GM18867 (cell line): ENCODE results near the gene ZNF770.

ENCODE experiments used
- ATAC-seq: cut with Tn5 transposase; IDR thresholded peaks from one replicate; pipeline ENCODE4 v1.9.1; 2021; ENCODE audit warnings: mild to moderate bottlenecking, moderate library complexity; ENCODE audit not compliant: unreplicated experiment

ZNF770 gene

GRCh38 chr15:34988027-34988902 lies at the start of gene ZNF770:
Gene ZNF770, minus strand, starts transcription at chr15:34988287. Its CDS starts 4,853 bp downstream, at chr15:34983434.
- ATAC-seq, result peak; percentile 75

DNA sequence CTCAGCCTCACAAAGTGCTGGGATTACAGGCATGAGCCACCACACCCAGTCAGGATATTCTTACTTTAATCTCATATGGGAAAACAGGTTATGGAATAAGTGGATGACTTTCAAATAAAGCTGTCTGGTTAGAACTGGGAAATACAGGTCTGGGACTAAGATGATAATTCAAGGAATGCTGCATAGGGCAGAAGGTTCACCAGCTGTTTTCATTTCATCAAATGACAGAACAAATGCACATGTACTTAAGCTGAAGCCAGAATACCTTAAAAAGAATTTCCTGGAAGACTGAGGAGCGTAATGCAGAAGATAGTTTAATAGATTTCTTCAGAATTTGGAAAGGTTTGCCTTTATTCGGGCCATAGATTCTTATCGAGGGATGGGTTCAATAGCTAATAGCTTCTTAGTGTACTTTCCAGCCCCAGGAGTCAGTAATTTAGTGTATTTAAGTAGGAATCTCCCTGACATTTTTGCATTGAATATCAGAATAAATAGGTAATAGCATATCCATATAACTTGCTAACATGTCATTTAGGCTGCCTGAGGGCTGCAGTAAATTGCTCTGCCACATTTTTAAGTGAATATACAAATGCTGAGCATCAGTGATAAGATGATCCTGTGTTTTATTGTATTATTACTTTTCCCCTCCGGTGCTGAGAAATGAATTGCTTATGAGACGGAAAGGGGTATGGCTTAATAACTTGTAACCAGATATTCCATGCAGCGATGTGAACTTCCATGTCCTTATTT lies 40.3 kb upstream of the ZNF770 start:
- ATAC-seq, result no peak

DNA sequence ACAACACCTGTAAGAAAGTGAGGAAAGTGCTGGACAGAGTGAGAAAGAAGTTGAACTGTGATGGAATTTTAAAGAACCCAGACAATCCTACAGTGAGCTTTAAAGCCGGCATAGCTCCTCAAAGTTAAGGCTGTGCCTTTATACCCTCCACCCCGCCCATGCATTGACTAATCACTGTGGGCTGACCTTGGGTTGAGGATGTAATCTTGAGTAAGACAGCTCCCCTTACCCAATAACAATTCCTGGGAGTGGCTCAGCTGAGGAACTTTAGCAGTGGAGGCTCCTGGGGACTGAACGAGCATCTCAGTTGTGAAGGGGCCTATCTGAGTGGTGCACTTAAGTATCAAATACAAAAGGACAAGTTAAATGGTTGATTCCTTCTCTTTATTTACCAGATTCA lies 35.7 kb upstream of the ZNF770 start:
- no peak for ATAC-seq

DNA sequence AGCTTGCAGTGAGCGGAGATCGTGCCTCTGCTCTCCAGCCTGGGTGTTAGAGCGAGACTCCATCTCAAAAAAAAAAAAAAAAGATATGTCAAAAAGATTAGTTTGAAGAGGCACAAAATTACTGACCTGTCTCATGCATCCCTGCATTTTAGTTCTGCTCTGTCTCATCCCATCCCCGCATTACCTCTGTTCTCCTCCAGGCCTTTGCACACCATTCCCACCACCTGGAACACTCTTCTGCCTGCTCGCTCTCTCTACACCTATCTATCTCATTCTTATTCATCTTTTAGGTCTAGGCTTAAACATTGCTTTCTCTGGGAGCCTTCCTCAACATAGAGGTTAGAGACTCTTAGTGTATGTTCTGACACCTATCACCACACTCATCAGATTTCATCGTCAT lies 32.9 kb upstream of the ZNF770 start:
- no peak for ATAC-seq

DNA sequence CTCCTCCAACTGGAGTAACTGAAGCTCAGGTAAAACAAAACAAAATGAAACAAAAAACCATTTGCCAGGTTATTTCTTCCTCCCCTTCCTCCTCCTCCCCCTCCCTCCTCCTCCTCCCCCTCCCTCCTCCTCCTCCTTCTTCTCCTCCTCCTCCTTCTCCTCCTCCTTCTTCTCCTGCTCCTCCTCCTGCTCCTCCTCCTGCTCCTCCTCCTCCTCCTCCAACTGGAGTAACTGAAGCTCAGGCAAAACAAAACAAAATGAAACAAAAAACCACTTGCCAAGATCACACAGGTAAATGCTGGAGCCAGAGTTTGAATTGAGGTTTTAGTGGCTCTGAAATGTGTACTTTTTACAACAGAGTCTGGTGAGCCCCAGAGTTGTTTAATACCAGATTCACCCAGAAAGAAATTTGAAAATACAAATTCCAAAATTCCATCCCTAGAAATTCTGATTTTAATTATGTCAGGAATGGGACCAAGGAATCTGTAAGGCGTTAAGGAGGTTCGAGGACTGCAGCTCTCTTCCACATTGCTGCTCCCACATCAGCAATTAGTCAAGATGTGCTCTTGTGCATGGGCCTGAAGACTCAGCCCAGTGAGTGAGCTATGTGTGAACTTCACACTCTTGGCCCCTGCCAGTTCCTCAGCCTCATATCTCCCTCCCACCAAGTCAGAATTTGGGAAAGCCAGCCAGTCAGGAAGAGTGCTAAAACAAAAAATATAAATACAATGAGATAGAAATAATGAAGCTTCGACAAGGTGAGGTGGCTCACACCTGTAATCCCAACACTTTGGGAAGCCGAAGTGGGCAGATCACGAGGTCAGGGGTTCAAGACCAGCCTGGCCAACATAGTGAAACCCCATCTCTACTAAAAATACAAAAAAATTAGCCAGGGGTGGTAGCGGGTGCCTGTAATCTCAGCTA lies 31.6 kb upstream of the ZNF770 start:
- ATAC-seq, result no peak

DNA sequence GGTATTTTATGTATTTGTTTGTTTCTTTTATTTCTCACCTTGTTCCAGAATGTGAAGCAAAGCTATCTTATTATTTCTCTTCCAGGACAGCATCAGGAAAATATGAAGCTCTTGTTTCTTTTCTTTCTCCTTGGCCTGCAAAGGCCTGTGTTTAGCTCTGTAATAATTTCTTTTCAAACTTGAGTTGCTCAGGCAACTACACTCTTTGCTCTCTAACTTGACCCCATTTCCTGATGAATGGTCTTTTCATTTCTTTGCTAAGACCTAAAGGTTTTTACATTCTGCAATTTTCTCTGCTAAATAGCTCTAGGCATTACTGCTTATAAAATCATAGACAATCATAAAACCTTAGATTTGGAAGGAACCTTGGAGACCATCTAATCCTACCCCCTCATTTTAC lies 26.2 kb upstream of the ZNF770 start:
- ATAC-seq, result no peak

DNA sequence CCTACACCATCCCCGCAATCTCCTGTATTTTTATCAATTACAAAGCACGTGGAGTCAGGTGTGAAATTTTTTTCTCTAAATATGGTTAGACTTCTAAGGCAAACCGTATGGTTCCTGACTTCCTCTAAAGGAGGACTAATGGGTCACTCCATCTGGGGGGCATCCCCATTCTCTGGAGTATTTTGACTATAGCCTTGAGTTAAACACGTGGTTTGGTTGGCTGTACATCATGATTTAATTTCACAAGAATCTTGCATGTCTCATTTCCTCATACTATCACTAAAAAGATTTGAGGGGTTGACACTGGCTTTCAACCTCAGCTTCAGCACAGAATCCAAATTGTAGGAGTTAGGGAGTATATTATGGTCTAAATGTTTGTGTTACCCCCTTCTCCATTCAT lies 25.3 kb upstream of the ZNF770 start:
- ATAC-seq, result no peak

DNA sequence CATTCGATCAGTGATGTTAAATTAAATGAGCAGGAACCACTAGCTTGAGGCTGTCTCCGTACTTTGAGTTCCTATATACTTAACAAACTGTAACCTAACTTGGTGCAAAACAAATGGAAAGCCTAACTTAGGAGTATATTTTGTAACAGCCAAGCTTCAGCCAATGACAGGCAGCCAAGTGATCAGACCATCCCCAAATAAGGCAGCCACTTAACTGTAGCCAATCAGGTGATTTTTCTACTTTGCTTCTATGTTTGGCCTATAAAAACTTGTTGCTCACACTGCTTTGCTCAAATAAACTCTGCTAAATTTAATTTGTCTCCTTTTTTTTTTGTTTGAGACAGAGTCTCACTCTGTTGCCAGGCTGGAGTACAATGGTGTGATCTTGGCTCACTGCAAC lies 19.3 kb upstream of the ZNF770 start:
- no peak for ATAC-seq

DNA sequence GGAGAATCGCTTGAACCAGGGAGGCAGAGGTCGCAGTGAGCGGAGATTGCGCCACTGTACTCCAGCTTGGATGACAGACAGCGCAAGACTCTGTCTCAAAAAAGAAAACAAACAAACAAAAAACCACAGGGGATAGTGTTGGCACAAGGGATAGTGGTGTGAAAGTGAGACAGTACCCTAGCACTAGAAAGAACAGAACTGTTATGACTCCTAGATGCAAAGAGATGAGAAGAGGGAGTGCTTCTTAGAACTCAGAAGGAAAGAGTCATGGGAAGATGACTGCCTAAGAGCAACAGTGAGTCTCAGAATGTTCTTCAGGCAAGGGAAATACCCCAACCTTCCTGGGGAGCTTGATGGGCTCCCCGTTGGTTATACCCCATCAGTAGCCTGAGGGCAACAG lies 17.8 kb upstream of the ZNF770 start:
- ATAC-seq, result no peak

DNA sequence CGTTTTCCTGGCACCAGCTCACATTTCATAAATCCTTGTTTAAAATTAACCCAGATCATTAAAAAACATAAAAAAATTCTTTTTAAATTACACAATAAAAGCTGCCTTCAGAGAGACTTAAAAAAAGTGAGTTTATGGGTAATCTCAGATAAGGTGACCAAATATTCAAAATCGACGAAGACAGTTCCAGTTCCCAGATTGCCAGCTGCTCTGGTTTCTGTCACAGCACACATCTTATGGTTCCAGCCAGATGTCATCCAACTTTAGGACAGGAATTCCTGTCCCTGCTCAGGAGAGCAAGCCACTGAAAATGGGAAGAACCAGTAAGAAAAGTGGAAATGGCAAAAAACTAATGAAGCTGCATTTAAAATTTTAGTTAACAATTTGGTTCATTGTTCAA lies 15.8 kb upstream of the ZNF770 start:
- no peak for ATAC-seq

DNA sequence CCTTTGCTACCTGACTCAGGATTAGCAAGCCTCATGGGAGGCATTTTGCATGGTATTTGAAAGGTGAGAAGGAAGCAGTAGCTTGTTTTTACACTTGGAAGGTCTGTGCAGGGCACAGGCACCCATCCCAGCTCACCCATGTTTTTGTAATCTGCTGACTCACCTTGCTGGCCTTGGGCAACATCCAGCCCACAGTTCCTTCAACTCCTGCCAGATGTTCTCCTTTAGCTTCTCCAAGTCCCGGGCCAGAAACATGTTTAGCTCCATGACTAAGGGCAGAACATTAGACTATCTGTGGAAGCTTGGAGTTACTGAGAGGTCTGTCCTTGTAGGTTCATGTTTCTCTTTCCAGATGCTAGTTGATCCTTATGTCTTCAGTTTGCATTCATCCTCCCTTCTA lies 12.4 kb upstream of the ZNF770 start:
- ATAC-seq, result no peak

- no peak for ATAC-seq
These were observed 11.8 kb upstream of the ZNF770 start for GRCh38 chr15:34999906-35000305.

GRCh38 chr15:34994925-34995324 lies 6.8 kb upstream of the ZNF770 start:
- ATAC-seq, result no peak

DNA sequence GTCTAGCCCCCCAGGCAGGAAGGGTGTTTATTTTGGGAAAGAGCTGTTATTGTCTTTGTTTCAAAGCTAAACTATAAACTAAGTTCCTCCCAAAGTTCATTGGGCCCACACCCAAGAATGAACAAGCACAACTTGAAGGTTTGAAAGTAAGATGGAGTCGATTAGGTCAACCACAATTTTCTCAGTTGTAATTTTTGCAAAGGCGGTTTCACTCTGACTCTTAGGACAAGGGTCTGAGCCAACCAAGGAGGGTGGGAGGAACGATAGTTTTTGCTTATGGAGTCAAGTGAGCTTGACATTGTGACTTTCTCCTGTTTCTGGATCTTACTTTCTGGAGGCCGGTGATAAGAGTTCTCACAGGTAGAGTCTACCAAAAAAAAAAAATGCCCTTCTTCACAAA lies 5.8 kb upstream of the ZNF770 start:
- peak; percentile 93 for ATAC-seq

- peak; percentile 38 for ATAC-seq
These were observed 5.3 kb upstream of the ZNF770 start for GRCh38 chr15:34993412-34993811.

- ATAC-seq, result no peak
These were observed 469 bp downstream of the ZNF770 start for GRCh38 chr15:34987609-34988026.

DNA sequence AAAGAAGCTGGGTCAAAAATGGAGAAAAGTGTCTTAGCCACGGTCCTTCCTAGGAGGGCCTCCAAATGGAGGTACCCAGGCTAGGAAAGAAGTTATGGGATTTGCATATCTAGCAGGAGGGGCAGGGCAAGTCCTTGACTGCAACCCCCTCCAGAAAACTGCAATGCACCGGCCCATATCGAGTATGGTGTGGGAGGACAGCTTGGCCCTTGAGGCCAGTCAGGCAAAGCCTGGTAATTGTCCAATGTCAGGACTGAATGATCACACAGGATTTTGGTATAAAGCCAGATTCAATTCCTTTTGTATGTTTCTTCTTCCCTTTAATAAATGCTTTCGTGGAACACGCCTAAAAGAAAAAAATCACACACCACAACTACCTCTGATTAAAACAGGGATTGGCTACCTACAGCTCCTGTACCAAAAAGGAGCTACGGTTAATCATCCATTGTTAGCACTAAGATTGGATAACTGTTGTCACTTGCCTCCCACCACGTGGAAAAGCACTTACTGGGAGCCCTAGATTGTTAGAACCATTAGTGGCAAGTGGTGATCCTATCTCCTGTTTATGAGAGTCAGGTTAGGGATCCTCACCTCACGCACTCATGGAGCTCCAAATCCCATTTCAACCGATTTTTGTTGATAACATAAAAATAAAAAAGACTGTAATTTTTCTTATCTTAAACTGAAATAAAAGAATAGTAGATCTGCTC lies 1.2 kb downstream of the ZNF770 start:
- ATAC-seq, result no peak

DNA sequence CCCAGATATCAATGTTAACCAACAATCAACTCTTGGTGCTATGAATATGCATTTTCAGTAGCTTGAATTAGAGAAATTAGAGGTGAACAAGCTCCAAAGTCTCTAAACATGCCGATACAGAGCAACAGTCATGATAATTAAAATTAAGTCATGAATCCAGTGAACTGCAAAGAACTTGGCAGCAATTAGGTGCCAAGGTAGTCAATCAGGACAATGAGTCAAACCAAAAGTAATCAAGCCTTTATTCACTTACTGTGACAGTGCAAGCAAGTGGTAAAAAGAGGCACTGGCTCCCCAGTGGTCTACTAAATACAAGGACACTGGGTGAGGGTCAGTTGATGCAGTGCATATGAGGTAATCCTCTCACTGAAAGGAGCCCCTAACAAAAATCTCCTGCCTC lies 1.8 kb downstream of the ZNF770 start:
- ATAC-seq, result no peak

DNA sequence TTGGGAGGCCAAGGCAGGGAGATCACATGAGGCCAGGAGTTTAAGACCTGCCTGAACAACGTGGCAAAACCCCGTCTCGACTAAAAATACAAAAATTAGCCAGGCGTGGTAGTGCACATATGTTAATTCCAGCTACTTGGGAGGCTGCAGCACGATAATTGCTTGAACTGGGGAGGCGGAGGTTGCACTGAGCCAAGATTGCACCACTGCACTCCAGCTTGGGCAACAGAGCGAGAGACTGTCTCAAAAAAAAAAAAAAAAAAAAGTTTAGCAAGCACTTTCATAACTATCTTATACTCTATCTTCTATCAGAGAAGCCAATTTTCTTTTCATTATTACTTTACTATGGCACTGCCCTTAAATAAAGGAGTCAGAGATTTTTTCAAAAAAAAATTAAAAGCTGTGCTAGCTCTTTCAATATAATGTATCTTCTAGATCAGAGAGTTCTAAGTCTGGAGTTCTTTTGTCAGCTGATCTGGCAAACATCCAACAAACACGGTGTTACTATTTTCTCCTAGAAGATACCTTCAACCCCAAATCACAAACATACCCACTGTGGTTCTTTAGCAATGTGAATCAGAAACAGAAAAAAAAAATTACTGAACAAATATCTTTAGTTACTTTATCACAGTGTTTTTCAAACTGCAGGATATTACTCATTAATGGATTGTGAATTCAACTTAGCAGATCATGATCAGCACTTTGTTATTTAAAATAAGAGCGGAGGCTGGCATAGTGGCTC lies 3.0 kb downstream of the ZNF770 start:
- no peak for ATAC-seq

DNA sequence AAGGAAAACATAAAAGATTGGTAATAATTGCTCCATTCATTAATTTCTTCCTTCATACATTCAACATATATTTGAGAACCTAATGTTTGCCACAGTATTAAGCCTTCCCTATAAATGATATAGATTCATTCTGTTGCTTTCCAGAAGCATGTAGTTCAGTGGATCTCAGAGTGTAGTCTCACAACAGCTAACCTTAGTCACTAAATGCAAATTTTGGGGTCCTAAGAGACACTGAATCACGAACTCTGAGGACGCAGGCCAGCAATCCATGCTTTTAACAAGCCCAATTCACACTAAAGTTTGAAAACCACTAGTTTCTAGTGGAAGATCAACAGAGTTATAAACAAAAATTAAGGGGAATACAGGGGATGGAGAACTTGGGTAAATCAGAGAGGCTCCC lies 11.3 kb downstream of the ZNF770 start:
- no peak for ATAC-seq
